Measurements from ENCODE around the gene NNMT. TPM values are rescaled to one million over a fixed set of nuclear protein-coding genes. Genes with fewer than 3 reads are reported as not detected.

NNMT gene
- total RNA-seq, 1 experiment from 2014 or later, result not detected

DNA sequence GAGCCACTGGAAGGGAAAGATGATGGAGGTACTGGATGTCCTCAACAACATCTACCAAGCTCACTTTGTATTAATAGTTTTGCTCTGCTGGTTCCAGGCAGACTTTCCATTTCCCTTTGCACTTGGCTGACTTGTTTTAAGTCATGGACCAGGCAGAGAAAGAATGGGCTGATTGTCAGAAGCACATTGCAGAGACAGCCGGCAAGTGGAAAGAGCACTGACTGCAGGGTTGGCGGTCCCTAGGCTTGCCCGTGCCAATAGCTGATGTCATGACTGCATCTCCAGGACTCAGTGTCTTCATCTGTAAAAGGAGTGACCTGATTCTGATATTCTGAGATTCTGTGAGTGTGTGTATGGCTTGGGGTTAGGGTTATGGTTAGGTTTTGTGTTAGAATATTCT is 20.9 kb upstream of the NNMT start:
- Histone ChIP-seq H3K23ac (ENCODE audit: insufficient read length, low read depth, low read length) (no peak overlapping the region), H3K14ac (ENCODE audit: insufficient read depth, low read length) (no peak overlapping the region), H3K79me1 (ENCODE audit: insufficient read depth, low read depth, low read length, poor library complexity, severe bottlenecking) (no peaks in the 10 kb centered on the region), H2AK5ac (ENCODE audit: insufficient read length, low read length) (no peak overlapping the region), H3T11ph (ENCODE audit: low read length) (no peak overlapping the region), H4K5ac (ENCODE audit: insufficient read length, low read depth, low read length) (no peak overlapping the region), H2BK5ac (ENCODE audit: insufficient read length, low read length) (no peak overlapping the region), H3K27ac (ENCODE audit: insufficient read length, low read depth, low read length) (no peak overlapping the region), H4K91ac (ENCODE audit: insufficient read length, low read depth, low read length) (no peak overlapping the region), H4K20me1 (ENCODE audit: control insufficient read depth, insufficient read depth, insufficient read length) (no peaks in the 10 kb centered on the region), H3K27me3 (ENCODE audit: insufficient read depth, low read length) (no peaks in the 10 kb centered on the region), H3K23me2 (ENCODE audit: insufficient read length, low read depth, low read length, poor library complexity, severe bottlenecking) (no peaks in the 10 kb centered on the region), H3K56ac (ENCODE audit: insufficient read length, low read depth, low read length) (no peak overlapping the region), H3K4me1 (ENCODE audit: insufficient read depth, low read length) (no peaks in the 10 kb centered on the region), H2BK20ac (ENCODE audit: low read depth, low read length, poor library complexity, severe bottlenecking) (no peak overlapping the region), H2AFZ (ENCODE audit: low read length) (no peak overlapping the region), H2BK120ac (ENCODE audit: low read depth, low read length, poor library complexity, severe bottlenecking) (no peak overlapping the region), H2BK12ac (ENCODE audit: insufficient read length, low read depth, low read length) (no peak overlapping the region), H3K18ac (ENCODE audit: insufficient read length, low read depth, low read length) (no peak overlapping the region), H4K8ac (replicated peaks; ENCODE audit: insufficient read length, low read depth, low read length) (no peak overlapping the region), H3K4ac (ENCODE audit: low read depth, low read length) (no peak overlapping the region), H3K9me3 (ENCODE audit: control insufficient read depth, low read depth, low read length) (no peaks in the 10 kb centered on the region), H3K9ac (ENCODE audit: extremely low read depth, insufficient read length, low read length) (no peak overlapping the region), H2BK15ac (ENCODE audit: low read depth, low read length) (no peak overlapping the region), H3K79me2 (ENCODE audit: insufficient read depth, low read length) (no peaks in the 10 kb centered on the region), H3K4me2 (ENCODE audit: insufficient read depth, insufficient read length, low read length) (no peak overlapping the region)
- H3K4me1 Mint-ChIP-seq, result no peaks in the 10 kb centered on the region
- H3K36me3 Mint-ChIP-seq (ENCODE audit: insufficient read depth in 1 of 3, low read depth in 3 of 3), result no peaks in the 10 kb centered on the region
- H3K9me3 Mint-ChIP-seq, result peaks cover 0 to 3% of the 10 kb centered on the region in 2 experiments; a peak in 1 of 5 replicates
- H3K4me3 Mint-ChIP-seq, result no peak overlapping the region
- TF ChIP-seq, protein P1, sequence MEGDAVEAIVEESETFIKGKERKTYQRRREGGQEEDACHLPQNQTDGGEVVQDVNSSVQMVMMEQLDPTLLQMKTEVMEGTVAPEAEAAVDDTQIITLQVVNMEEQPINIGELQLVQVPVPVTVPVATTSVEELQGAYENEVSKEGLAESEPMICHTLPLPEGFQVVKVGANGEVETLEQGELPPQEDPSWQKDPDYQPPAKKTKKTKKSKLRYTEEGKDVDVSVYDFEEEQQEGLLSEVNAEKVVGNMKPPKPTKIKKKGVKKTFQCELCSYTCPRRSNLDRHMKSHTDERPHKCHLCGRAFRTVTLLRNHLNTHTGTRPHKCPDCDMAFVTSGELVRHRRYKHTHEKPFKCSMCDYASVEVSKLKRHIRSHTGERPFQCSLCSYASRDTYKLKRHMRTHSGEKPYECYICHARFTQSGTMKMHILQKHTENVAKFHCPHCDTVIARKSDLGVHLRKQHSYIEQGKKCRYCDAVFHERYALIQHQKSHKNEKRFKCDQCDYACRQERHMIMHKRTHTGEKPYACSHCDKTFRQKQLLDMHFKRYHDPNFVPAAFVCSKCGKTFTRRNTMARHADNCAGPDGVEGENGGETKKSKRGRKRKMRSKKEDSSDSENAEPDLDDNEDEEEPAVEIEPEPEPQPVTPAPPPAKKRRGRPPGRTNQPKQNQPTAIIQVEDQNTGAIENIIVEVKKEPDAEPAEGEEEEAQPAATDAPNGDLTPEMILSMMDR (conservative IDR thresholded peaks at IDR 0.05), result no peak
- WGBS (ENCODE audit: extremely low coverage, insufficient read length, low lambda C conversion rate), result no CpG with 5 or more reads among the region's 3 CpGs
- H3K27ac Mint-ChIP-seq, result no peak overlapping the region
- no peak for DNase-seq
- peaks cover 48% of the 10 kb centered on the region for H3K27me3 Mint-ChIP-seq (ENCODE audit: low read depth)
